OCI-LY1 (cell line): ENCODE results near the gene ETV1.

Experiments
- EZH2 ChIP-seq: fragments of 200-600 bp; sonication (generic), shearing (Covaris generic); IDR thresholded peaks from 2 replicates; pipeline ENCODE4 v1.8.0; 2017; ENCODE audit warnings: borderline replicate concordance, mixed run types, mild to moderate bottlenecking, antibody characterized with exemption, low read length, moderate library complexity, mixed read lengths
- TF ChIP-seq, protein P1 (sequence below): fragments of 200-600 bp; sonication (generic), shearing (Covaris generic); IDR thresholded peaks from 2 replicates; pipeline ENCODE4 v1.5.1; 2017; ENCODE audit warnings: mild to moderate bottlenecking, antibody characterized with exemption, low read length, moderate library complexity, mixed read lengths

DNA sequence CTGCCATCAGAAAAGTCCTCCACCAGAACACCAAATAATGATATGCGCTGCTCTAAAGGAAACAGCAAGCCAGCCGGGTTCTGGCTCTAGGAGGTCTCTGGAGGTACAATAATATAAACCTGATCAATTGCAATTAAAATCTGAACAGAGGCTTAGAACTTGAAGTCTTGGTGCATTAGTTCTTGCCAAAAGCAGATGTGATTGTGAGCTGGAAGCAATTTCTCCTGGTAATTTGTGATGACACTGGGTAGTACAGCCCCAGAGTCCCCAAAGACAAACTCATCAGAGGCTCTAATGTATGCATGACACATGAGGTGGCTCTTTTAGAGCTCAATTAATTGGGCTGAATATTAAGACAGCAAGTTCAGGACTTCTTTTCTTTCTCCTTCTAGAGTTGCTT is 3.3 kb downstream of the ETV1 start:
- TF ChIP-seq, protein P1, sequence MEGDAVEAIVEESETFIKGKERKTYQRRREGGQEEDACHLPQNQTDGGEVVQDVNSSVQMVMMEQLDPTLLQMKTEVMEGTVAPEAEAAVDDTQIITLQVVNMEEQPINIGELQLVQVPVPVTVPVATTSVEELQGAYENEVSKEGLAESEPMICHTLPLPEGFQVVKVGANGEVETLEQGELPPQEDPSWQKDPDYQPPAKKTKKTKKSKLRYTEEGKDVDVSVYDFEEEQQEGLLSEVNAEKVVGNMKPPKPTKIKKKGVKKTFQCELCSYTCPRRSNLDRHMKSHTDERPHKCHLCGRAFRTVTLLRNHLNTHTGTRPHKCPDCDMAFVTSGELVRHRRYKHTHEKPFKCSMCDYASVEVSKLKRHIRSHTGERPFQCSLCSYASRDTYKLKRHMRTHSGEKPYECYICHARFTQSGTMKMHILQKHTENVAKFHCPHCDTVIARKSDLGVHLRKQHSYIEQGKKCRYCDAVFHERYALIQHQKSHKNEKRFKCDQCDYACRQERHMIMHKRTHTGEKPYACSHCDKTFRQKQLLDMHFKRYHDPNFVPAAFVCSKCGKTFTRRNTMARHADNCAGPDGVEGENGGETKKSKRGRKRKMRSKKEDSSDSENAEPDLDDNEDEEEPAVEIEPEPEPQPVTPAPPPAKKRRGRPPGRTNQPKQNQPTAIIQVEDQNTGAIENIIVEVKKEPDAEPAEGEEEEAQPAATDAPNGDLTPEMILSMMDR = no peak
- no peak for TF ChIP-seq EZH2
